Activated naive CD8-positive, alpha-beta T cell treated with anti-CD3 and anti-CD28 coated beads, Interleukin-2, amount 50 U/mL, for 16 hours (primary cell): Measurements from ENCODE around the gene HNRNPA0.
"Not testable (repeated sequence)": the region's sequence is repeated elsewhere in the genome, so short reads cannot be mapped to it uniquely, and the experiment has no call there.

Experiments used
- DNase-seq: peaks from one replicate; pipeline ENCODE4 v3.0.0-alpha.2; 2020; ENCODE audit warnings: low read depth, low spot score

Gene HNRNPA0

GRCh38 chr5:137754188-137754960 is at the start of gene HNRNPA0:
HNRNPA0 (minus strand) TSS chr5:137754363; CDS start chr5:137754066, 297 bp downstream.
- peak; percentile 93 for DNase-seq

GRCh38 chr5:137802282-137803210 is 48.4 kb upstream of the HNRNPA0 start:
- DNase-seq: no peak

GRCh38 chr5:137800700-137801411 is 46.7 kb upstream of the HNRNPA0 start:
- no peak for DNase-seq

- no peak for DNase-seq
These were observed 42.1 kb upstream of the HNRNPA0 start for GRCh38 chr5:137796279-137796678.

- DNase-seq: no peak
These were observed 40.7 kb upstream of the HNRNPA0 start for GRCh38 chr5:137794863-137795262.

- no peak for DNase-seq
These were observed 38.1 kb upstream of the HNRNPA0 start for GRCh38 chr5:137792303-137792702.

- DNase-seq: no peak
These were observed 37.6 kb upstream of the HNRNPA0 start for GRCh38 chr5:137791799-137792198.

- DNase-seq: no peak
These were observed 37.2 kb upstream of the HNRNPA0 start for GRCh38 chr5:137791387-137791786.

GRCh38 chr5:137788560-137788959 is 34.4 kb upstream of the HNRNPA0 start:
- DNase-seq: not testable (repeated sequence)

- DNase-seq: no peak
These were observed 28.9 kb upstream of the HNRNPA0 start for GRCh38 chr5:137782984-137783536.

GRCh38 chr5:137782055-137782454 is 27.9 kb upstream of the HNRNPA0 start:
- no peak for DNase-seq

GRCh38 chr5:137778772-137779564 is 24.8 kb upstream of the HNRNPA0 start:
- DNase-seq: no peak

GRCh38 chr5:137767937-137768336 is 13.8 kb upstream of the HNRNPA0 start:
- DNase-seq: not testable (repeated sequence)

- DNase-seq: no peak
These were observed 7.4 kb upstream of the HNRNPA0 start for GRCh38 chr5:137761566-137761965.

GRCh38 chr5:137760719-137761516 is 6.8 kb upstream of the HNRNPA0 start:
- DNase-seq: no peak

GRCh38 chr5:137760294-137760693 is 6.1 kb upstream of the HNRNPA0 start:
- no peak for DNase-seq

- no peak for DNase-seq
These were observed 4.6 kb upstream of the HNRNPA0 start for GRCh38 chr5:137758715-137759306.

- DNase-seq: no peak
These were observed 4.0 kb upstream of the HNRNPA0 start for GRCh38 chr5:137758121-137758520.

- DNase-seq: no peak
These were observed 3.5 kb upstream of the HNRNPA0 start for GRCh38 chr5:137757634-137758033.
